Erythroblast (primary cell): Measurements from ENCODE around the gene HFM1.

ENCODE experiments used
- GATA1 ChIP-seq: IDR thresholded peaks from 2 replicates; pipeline ENCODE4 v1.6.1; 2011; ENCODE audit warnings: low read depth, mild to moderate bottlenecking, control low read depth, low read length, moderate library complexity
- POLR2A ChIP-seq: IDR thresholded peaks from 2 replicates; pipeline ENCODE4 v1.6.1; 2011; ENCODE audit warnings: mild to moderate bottlenecking, low read length

GRCh38 chr1:91243171-91243570, 161.5 kb downstream of the HFM1 start:
- no peak for TF ChIP-seq POLR2A
- TF ChIP-seq GATA1, result no peak
